GM12873 (cell line): Measurements from ENCODE around the gene KDM6B.

Source experiments
- CTCF ChIP-seq: IDR thresholded peaks from 2 replicates; pipeline ENCODE4 v1.5.1; 2012; ENCODE audit warnings: low read depth, mild to moderate bottlenecking, moderate library complexity, low read length, control low read depth; ENCODE audit not compliant: insufficient read depth; ENCODE audit errors: missing control alignments

The KDM6B gene

GRCh38 chr17:7882068-7882467, 48.1 kb downstream of the KDM6B start:
- no peak for TF ChIP-seq CTCF

- TF ChIP-seq CTCF, result no peak
These were observed 48.6 kb downstream of the KDM6B start for GRCh38 chr17:7882629-7883028.
